Esophagus squamous epithelium (tissue), 5 donors: Measurements from ENCODE around the gene POU6F1. TPM values are rescaled to one million over a fixed set of nuclear protein-coding genes. Genes with fewer than 3 reads are reported as not detected.

Experiments
- DNase-seq: peaks from one replicate; lab custom pipeline; 2025; lab: John Stamatoyannopoulos, UW
- H3K27ac ChIP-seq, 4 donors: fragments of 200-600 bp; sonication (generic); one replicate each; pipeline ENCODE4 v1.5.1; 2016 to 2019; ENCODE audit warnings: mild to moderate bottlenecking in 1 of 4
- H3K27me3 ChIP-seq, 4 donors: fragments of 200-600 bp; sonication (generic); 1 replicate in 3 of 4; 2 replicates in 1 of 4; pipeline versions ENCODE4 v1.5.1 to v1.6.0; 2017 to 2021; ENCODE audit warnings: antibody characterized with exemption in 1 of 4
- H3K36me3 ChIP-seq, 3 donors: fragments of 200-600 bp; sonication (generic); one replicate each; pipeline ENCODE4 v1.5.1; 2016 to 2019
- H3K4me1 ChIP-seq, 3 donors: fragments of 200-600 bp; sonication (generic); one replicate each; pipeline ENCODE4 v1.5.1; 2017 to 2019
- H3K4me3 ChIP-seq, 4 donors: fragments of 200-600 bp; sonication (generic); 1 replicate in 3 of 4; 2 replicates in 1 of 4; pipeline ENCODE4 v1.5.1; 2016 to 2019; ENCODE audit warnings: mild to moderate bottlenecking in 2 of 4, moderate library complexity in 1 of 4
- H3K9me3 ChIP-seq, 3 donors: fragments of 200-600 bp; sonication (generic); one replicate each; pipeline ENCODE4 v1.5.1; 2016 to 2019
- CTCF ChIP-seq, 6 experiments: fragments of 450-650 bp in 4 of 6; fragments of 200-600 bp in 2 of 6; sonication (generic) in 2 of 6; IDR thresholded peaks; one replicate each; pipeline ENCODE4 v1.5.1; 2016 to 2019; ENCODE audit warnings: antibody characterized with exemption in 6 of 6, mild to moderate bottlenecking in 4 of 6, moderate library complexity in 4 of 6
- POLR2A ChIP-seq, 4 donors: fragments of 450-650 bp; IDR thresholded peaks; one replicate each; pipeline ENCODE4 v1.6.1; 2017; ENCODE audit warnings: antibody characterized with exemption in 4 of 4, mild to moderate bottlenecking in 4 of 4, moderate library complexity in 3 of 4
- WGBS, 2 donors: methylation state at CpG; one replicate each; pipeline ENCODE4 v1.1.5; 2018; 5-methylcytosine and 5-hydroxymethylcytosine counted together
- intact Hi-C: fragments of 100-400 bp; cut with DNase I; formaldehyde crosslinking; loops from one replicate; pipeline ENCODE4 v1.15.0; 2022
- total RNA-seq, 4 donors: library from RNA; depleted of rRNA; stranded (reverse); fragments of >200 nt; gene quantifications; one replicate each; pipeline ENCODE4 v1.1.0, GENCODE V29; 2016
- donor health status: DM: yes; HTN: yes; CAD: no.

The POU6F1 gene
- total RNA-seq, 4 donors from 2014 or later = 0.42 to 5.9 (median 1.7) TPM

- H3K4me1 ChIP-seq = peaks cover 8 to 30% (median 10%) of the 10 kb centered on the region in 3 donors
- H3K27me3 ChIP-seq = no peaks in the 10 kb centered on the region
- DNase-seq = no peak
- H3K4me3 ChIP-seq = peak overlapping the region; percentile 74 to 98 (median 92)
- peak overlapping the region; percentile 91 to 98 (median 95) for H3K27ac ChIP-seq
- intact Hi-C loops = no loop called here
- WGBS, 2 donors = 0 to 3% methylated on average over 3 to 14 of the region's 81 CpGs
- TF ChIP-seq CTCF (IDR thresholded peaks at IDR 0.05) = peak in 2 of 6 experiments; percentile 19
- peak in 1 of 4 donors; percentile 18 for TF ChIP-seq POLR2A (IDR thresholded peaks at IDR 0.05)
- H3K9me3 ChIP-seq = no peaks in the 10 kb centered on the region
- H3K36me3 ChIP-seq = no peaks in the 10 kb centered on the region
Observed at GRCh38 chr12:51217133-51217967, 512 bp downstream of the POU6F1 start.

GRCh38 chr12:51216642-51217041 is 1.2 kb downstream of the POU6F1 start:
- intact Hi-C loops = no loop called here
- Histone ChIP-seq H3K36me3 (no peaks in the 10 kb centered on the region), H3K9me3 (no peaks in the 10 kb centered on the region), H3K27me3 (no peaks in the 10 kb centered on the region), H3K4me1 (peaks cover 8 to 30% (median 10%) of the 10 kb centered on the region in 3 donors), H3K27ac (peak overlapping the region; percentile 91 to 98 (median 95)), H3K4me3 (peak overlapping the region; percentile 74 to 98 (median 92))
- no peak for DNase-seq
- WGBS, 2 donors = 23 to 61% methylated on average over 3 to 7 of the region's 7 CpGs
- TF ChIP-seq CTCF (IDR thresholded peaks at IDR 0.05) (no peak), POLR2A (IDR thresholded peaks at IDR 0.05) (no peak)

- 90 to 92% methylated on average over 5 of the region's 5 CpGs for WGBS, 2 donors
- Histone ChIP-seq H3K4me1 (peaks cover 8 to 29% (median 10%) of the 10 kb centered on the region in 3 donors), H3K36me3 (no peaks in the 10 kb centered on the region), H3K4me3 (no peak overlapping the region), H3K27me3 (no peaks in the 10 kb centered on the region), H3K9me3 (no peaks in the 10 kb centered on the region), H3K27ac (no peak overlapping the region)
- DNase-seq = no peak
- intact Hi-C loops = no loop called here
- TF ChIP-seq CTCF (IDR thresholded peaks at IDR 0.05) = no peak
- TF ChIP-seq POLR2A (IDR thresholded peaks at IDR 0.05) = no peak
Observed at GRCh38 chr12:51214895-51215294, 3.0 kb downstream of the POU6F1 start.

- DNase-seq = no peak
- WGBS, 2 donors = 43 to 58% methylated on average over 2 of the region's 2 CpGs
- Histone ChIP-seq H3K4me3 (no peak overlapping the region), H3K4me1 (no peaks in the 10 kb centered on the region), H3K9me3 (no peaks in the 10 kb centered on the region), H3K27me3 (no peaks in the 10 kb centered on the region), H3K36me3 (no peaks in the 10 kb centered on the region), H3K27ac (no peak overlapping the region)
- intact Hi-C loops = no loop called here
- no peak for TF ChIP-seq POLR2A (IDR thresholded peaks at IDR 0.05)
- no peak for TF ChIP-seq CTCF (IDR thresholded peaks at IDR 0.05)
Observed at GRCh38 chr12:51210690-51211395, 7.0 kb downstream of the POU6F1 start.

GRCh38 chr12:51209259-51209658 is 8.6 kb downstream of the POU6F1 start:
- DNase-seq = no peak
- Histone ChIP-seq H3K36me3 (no peaks in the 10 kb centered on the region), H3K27me3 (no peaks in the 10 kb centered on the region), H3K4me1 (no peaks in the 10 kb centered on the region), H3K4me3 (no peak overlapping the region), H3K27ac (no peak overlapping the region), H3K9me3 (no peaks in the 10 kb centered on the region)
- 87 to 94% methylated on average over 2 of the region's 2 CpGs for whole genome bisulfite sequencing, 2 donors
- intact Hi-C loops = no loop called here
- TF ChIP-seq POLR2A (IDR thresholded peaks at IDR 0.05) (no peak), CTCF (IDR thresholded peaks at IDR 0.05) (no peak)
